Memory B cell (primary cell): Measurements from ENCODE around the gene RPL13A.
"Not testable (repeated sequence)": the region's sequence is repeated elsewhere in the genome, so short reads cannot be mapped to it uniquely, and the experiment has no call there.

ENCODE experiments used
- ATAC-seq: fragments of 150-1000 bp; cut with Tn5 transposase; 2 replicates; pipeline ENCODE4 v1.10.0; 2021; ENCODE audit warnings: low read depth, mild to moderate bottlenecking, moderate library complexity
- DNase-seq, 2 donors: peaks; one replicate each; pipeline ENCODE4 v3.0.0; 2022; ENCODE audit warnings: low spot score in 2 of 2
- H3K27ac Mint-ChIP-seq: one replicate; pipeline ENCODE4 v1.8.0; 2022; ENCODE audit warnings: mild to moderate bottlenecking, moderate library complexity, mixed read lengths
- H3K27me3 Mint-ChIP-seq: one replicate; pipeline ENCODE4 v1.8.0; 2022; ENCODE audit warnings: mixed read lengths
- H3K36me3 Mint-ChIP-seq: one replicate; pipeline ENCODE4 v1.8.0; 2022; ENCODE audit warnings: mild to moderate bottlenecking, mixed read lengths
- H3K4me1 Mint-ChIP-seq: one replicate; pipeline ENCODE4 v1.8.0; 2022; ENCODE audit warnings: mixed read lengths
- H3K4me3 Mint-ChIP-seq: one replicate; pipeline ENCODE4 v1.8.0; 2022; ENCODE audit warnings: mild to moderate bottlenecking, moderate library complexity, mixed read lengths
- H3K9me3 Mint-ChIP-seq: one replicate; pipeline ENCODE4 v1.8.0; 2022; ENCODE audit warnings: mixed read lengths

Gene RPL13A

DNA sequence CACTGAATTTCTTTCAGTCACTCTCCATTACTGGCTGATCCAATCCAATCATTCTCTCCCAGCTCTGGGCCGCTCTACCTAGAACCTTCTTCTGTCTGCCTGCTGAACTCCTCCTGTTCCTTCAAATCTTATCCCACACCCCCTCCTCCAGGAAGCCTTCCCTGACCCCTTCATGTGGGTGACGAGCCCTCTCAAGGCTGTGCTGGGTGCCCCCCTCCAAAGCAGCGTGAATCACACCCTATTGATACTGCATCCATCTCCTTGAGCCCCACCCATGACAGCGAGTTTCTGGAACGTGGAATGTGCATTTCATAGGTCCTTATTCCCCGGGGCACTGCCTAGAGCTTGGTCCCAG lies 39.0 kb upstream of the RPL13A start:
- Mint-ChIP-seq H3K27ac (no peak overlapping the region), H3K9me3 (peaks cover 1% of the 10 kb centered on the region), H3K4me1 (peaks cover 32% of the 10 kb centered on the region), H3K36me3 (peaks cover 15% of the 10 kb centered on the region), H3K27me3 (no peaks in the 10 kb centered on the region), H3K4me3 (peak overlapping the region; percentile 6)
- ATAC-seq (no peak), DNase-seq (no peak)

DNA sequence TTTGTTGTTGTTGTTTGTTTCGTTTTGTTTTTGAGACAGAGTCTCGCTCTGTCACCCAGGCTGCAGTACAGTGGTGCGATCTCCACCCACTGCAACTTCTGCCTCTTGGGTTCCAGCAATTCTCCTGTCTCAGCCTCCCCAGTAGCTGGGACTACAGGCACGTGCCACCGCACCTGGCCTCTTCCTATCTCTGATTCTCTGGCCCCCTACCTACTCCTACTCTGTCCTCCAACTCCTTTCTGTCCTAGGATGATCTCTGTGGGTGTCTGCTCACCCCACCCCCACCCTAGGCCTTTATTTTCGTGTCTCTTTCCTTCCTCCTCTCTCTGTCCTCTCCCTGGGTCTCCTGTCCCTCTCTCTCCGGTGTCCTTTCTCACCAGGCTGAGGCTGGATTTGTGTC lies 37.0 kb upstream of the RPL13A start:
- Mint-ChIP-seq H3K4me3 (peak overlapping the region; percentile 95), H3K27me3 (no peaks in the 10 kb centered on the region), H3K27ac (peak overlapping the region; percentile 98), H3K36me3 (peaks cover 15% of the 10 kb centered on the region), H3K4me1 (peaks cover 29% of the 10 kb centered on the region), H3K9me3 (peaks cover 1% of the 10 kb centered on the region)
- DNase-seq = no peak
- ATAC-seq = no peak

DNA sequence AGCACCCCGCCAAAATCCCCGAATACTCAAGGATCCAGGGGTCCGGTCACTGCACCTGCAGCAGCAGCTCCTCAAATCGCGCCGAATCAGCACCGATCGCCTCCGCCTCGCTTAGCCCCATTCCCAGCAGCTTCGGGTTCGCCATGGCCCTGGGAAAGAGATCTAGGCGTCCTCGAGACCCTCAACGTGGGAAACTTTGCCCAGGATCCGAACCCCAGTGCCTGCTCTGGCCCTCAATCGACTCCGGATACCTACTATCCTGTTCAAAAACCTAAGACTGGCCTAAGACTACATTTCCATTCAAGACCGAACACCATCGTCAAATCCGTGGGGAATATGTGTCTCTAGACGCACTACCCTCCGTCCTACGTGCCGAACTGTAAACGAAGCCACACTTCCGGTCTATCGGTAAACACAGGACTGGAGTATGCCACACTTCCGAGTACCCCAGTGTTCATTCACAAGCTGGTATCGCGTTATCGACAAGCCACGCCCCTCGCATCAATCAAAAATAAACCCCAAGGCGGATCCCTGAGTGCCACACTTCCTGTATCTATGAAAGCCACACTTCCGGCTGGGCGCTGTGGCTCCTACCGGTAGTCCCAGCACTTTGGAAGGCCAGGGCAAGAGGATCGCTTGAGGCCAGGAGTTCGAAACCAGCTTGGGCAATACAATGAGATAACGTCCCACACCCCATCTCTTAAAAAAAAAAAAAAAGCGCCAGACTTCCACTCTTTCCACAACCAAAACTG lies 35.8 kb upstream of the RPL13A start, which contains the start of gene PIH1D1:
PIH1D1 (minus strand) TSS at position 385 of the 752 bp plus-strand sequence; CDS start at position 145, 240 bp downstream.
- peak within 1 kb of the TSS; percentile 98 for H3K4me3 Mint-ChIP-seq
- H3K4me1 Mint-ChIP-seq = peaks cover 29% of the 10 kb centered on the region
- H3K36me3 Mint-ChIP-seq = peaks cover 20% of the 10 kb centered on the region

DNA sequence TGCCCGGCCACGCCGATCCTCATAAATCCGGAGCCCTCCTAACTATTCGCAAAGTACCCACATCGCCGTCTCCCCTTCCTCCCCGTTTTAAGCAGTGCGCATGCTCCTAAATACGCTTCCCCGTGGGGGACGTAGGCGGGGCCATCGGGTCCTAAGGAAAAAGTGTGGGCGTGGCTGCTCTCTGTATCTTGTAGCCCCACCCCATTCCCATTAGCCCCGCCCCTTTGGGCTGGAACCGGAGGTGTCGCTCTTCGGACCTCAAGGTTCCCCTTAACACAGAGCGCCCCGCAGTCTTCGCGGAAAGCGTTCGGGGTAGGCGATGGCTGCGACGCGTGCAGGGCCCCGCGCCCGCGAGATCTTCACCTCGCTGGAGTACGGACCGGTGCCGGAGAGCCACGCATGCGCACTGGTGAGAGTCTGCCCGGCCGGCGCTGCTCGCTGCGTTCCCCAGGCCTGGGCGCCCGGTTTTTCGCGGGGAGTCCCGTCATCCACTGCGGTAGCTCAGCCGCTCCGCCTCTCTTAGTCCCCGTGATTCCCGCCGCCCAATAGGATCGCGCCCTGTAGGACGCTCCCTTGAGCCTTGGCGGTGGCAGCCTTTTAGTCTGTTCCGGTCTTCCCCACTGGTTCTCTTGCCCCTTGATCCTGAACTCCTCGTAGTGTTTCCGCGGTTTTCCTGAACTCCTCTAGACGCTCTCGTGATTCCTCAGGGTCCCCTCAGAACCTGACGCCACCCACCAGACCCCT lies 34.2 kb upstream of the RPL13A start, which contains the start of gene ALDH16A1:
ALDH16A1 (plus strand) TSS at position 213 of the 744 bp plus-strand sequence; CDS start at position 320, 107 bp downstream.
- Mint-ChIP-seq H3K27me3 (no peaks in the 10 kb centered on the region), H3K4me1 (peaks cover 31% of the 10 kb centered on the region), H3K27ac (peak within 1 kb of the TSS; percentile 99), H3K4me3 (peak within 1 kb of the TSS; percentile 98), H3K36me3 (peaks cover 22% of the 10 kb centered on the region), H3K9me3 (peaks cover 1% of the 10 kb centered on the region)
- ATAC-seq = peak; percentile 78
- DNase-seq = peak; percentile 95 to 98

More for the DNA sequence above, 35.8 kb upstream of the RPL13A start, which contains the start of gene PIH1D1:
- Mint-ChIP-seq H3K27ac (peak within 1 kb of the TSS; percentile 99), H3K9me3 (peaks cover 1% of the 10 kb centered on the region), H3K27me3 (no peaks in the 10 kb centered on the region)
- peak; percentile 78 to 91 for DNase-seq
- peak; percentile 66 for ATAC-seq

DNA sequence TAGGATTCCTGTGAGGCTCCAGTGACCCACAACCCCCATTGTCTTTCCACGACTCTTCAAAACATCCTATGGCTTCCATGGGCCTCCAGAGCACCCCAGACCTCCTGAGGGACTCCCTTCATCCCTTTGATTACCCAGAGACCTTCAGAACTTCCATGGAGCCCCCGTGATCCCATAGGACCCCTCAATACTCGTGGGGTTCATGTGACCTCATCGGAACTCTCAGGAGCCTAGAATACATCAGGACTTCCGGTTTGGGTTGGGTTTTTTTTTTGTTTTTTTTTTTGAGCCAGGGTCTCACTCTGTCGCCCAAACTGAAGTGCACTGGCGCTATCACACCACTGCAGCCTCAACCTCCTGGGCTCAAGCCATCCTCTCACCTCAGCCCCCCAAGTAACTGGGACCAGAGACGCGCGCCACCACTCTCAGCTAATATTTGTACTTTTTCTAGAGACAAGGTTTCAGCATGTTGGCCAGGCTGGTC lies 33.6 kb upstream of the RPL13A start:
- Mint-ChIP-seq H3K9me3 (peaks cover 1% of the 10 kb centered on the region), H3K4me1 (peaks cover 25% of the 10 kb centered on the region), H3K4me3 (peak overlapping the region; percentile 98), H3K27ac (peak overlapping the region; percentile 99), H3K36me3 (peaks cover 17% of the 10 kb centered on the region), H3K27me3 (no peaks in the 10 kb centered on the region)
- DNase-seq = no peak
- peak; percentile 4 for ATAC-seq

DNA sequence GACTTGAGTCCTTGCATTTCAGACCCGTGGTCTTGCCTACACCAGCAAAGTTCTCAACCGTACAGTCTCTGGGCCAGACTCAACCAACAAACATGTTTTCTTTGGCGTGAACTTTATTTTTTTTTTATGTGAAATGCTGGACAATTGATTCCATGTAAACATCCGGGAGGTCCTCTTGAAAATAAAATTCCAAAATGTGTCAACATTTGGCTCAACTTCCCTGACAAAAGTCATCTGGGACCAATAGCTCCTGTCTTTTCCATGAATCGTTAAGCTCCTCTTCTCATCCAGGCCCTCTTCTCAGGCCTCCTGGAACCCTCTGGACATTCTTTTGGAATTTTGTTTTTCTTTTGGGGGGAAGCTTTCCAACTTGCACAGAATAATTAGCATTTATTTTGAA lies 31.6 kb upstream of the RPL13A start:
- H3K9me3 Mint-ChIP-seq = peaks cover 1% of the 10 kb centered on the region
- H3K4me1 Mint-ChIP-seq = peaks cover 14% of the 10 kb centered on the region
- H3K27ac Mint-ChIP-seq = no peak overlapping the region
- H3K4me3 Mint-ChIP-seq = no peak overlapping the region
- H3K27me3 Mint-ChIP-seq = no peaks in the 10 kb centered on the region
- DNase-seq = no peak
- no peak for ATAC-seq
- H3K36me3 Mint-ChIP-seq = peaks cover 12% of the 10 kb centered on the region

DNA sequence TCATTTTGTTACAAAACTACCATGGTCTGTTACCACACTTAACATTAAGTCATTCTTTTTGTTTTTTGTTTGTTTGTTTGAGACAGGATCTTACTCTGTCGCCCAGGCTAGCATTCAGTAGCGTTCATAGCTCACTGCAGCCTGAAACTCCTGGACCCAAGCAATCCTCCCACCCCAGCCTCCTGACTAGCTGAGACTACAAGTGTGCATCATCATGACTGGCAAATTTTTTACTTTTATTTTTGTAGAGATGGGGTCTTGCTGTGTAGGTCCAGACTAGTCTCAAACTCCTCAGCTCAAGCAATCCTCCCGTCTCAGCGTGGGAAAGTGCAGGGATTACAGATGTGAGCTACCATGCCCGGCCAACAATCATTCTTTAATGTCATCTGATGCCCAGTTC lies 31.1 kb upstream of the RPL13A start:
- Mint-ChIP-seq H3K27ac (no peak overlapping the region), H3K36me3 (peaks cover 12% of the 10 kb centered on the region), H3K27me3 (no peaks in the 10 kb centered on the region), H3K4me1 (peaks cover 14% of the 10 kb centered on the region), H3K9me3 (peaks cover 1% of the 10 kb centered on the region), H3K4me3 (no peak overlapping the region)
- no peak for DNase-seq
- ATAC-seq = no peak

DNA sequence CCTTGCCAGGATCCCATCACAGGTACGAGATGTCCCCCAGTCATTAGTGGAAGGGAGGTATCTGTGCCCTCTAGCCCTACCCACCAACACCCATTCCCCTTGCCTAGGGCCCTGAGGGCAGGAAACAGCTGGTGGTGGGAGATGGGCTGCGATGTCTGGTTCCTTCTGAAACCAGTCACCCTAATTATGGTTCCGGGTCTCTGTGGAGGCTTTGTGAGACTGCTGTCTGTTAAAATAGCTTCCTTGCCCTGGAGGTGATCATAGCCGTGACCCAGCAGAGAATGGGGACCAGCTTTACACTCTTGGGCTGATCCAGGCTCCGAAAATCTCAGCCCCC lies 28.9 kb upstream of the RPL13A start:
- H3K4me3 Mint-ChIP-seq = no peak overlapping the region
- H3K27me3 Mint-ChIP-seq = no peaks in the 10 kb centered on the region
- peaks cover 7% of the 10 kb centered on the region for H3K4me1 Mint-ChIP-seq
- ATAC-seq (no peak), DNase-seq (no peak)
- no peak overlapping the region for H3K27ac Mint-ChIP-seq
- no peaks in the 10 kb centered on the region for H3K9me3 Mint-ChIP-seq
- H3K36me3 Mint-ChIP-seq = peaks cover 12% of the 10 kb centered on the region

DNA sequence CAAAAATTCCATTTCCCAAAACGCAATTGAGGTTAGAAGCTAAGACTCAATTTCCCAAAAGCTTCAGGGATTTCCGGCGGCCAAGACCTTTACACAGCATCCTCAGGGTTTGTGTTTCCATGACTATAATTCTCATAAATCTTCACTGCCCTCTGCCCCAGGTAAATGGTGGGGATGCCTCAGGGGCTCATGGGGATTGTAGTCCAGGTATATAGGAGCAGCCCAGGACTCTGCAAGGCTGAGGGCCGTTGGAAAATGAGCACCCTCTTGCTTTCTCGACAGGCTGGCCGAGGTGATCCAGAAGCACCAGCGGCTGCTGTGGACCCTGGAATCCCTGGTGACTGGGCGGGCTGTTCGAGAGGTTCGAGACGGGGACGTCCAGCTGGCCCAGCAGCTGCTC lies 28.0 kb upstream of the RPL13A start:
- H3K4me3 Mint-ChIP-seq = no peak overlapping the region

DNA sequence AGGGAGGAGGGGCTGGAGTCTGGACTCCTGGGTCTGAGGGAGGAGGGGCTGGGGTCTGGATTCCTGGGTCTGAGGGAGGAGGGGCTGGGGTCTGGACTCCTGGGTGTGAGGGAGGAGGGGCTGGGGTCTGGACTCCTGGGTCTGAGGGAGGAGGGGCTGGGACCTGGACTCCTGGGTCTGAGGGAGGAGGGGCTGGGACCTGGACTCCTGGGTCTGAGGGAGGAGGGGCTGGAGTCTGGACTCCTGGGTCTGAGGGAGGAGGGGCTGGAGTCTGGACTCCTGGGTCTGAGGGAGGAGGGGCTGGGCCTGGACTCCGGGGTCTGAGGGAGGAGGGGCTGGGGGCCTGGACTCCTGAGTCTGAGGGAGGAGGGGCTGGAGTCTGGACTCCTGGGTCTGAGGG lies 26.3 kb upstream of the RPL13A start:
- not testable (repeated sequence) for H3K27ac Mint-ChIP-seq, H3K9me3 Mint-ChIP-seq, ATAC-seq, H3K4me1 Mint-ChIP-seq, H3K27me3 Mint-ChIP-seq, H3K4me3 Mint-ChIP-seq, DNase-seq
- H3K36me3 Mint-ChIP-seq = peaks cover 21% of the 10 kb centered on the region

More for the DNA sequence above, 28.0 kb upstream of the RPL13A start:
- peaks cover 3% of the 10 kb centered on the region for H3K4me1 Mint-ChIP-seq
- no peaks in the 10 kb centered on the region for H3K9me3 Mint-ChIP-seq
- peaks cover 15% of the 10 kb centered on the region for H3K36me3 Mint-ChIP-seq
- no peak for DNase-seq
- no peak for ATAC-seq
- H3K27me3 Mint-ChIP-seq = no peaks in the 10 kb centered on the region
- H3K27ac Mint-ChIP-seq = no peak overlapping the region

DNA sequence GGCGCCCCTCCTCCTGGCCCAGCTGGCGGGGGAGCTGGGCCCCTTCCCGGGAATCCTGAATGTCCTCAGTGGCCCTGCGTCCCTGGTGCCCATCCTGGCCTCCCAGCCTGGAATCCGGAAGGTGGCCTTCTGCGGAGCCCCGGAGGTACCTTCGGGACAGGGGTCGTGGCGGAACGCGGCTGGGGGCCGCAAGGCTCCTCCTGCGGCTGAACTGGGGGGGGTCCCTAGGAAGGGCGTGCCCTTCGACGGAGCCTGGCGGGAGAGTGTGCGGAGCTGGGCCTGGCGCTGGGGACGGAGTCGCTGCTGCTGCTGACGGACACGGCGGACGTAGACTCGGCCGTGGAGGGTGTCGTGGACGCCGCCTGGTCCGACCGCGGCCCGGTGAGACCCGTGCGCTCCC lies 25.8 kb upstream of the RPL13A start:
- DNase-seq (no peak), ATAC-seq (no peak)
- Mint-ChIP-seq H3K27me3 (no peaks in the 10 kb centered on the region), H3K4me3 (no peak overlapping the region), H3K27ac (no peak overlapping the region), H3K9me3 (no peaks in the 10 kb centered on the region), H3K4me1 (peaks cover 3% of the 10 kb centered on the region), H3K36me3 (peaks cover 20% of the 10 kb centered on the region)

DNA sequence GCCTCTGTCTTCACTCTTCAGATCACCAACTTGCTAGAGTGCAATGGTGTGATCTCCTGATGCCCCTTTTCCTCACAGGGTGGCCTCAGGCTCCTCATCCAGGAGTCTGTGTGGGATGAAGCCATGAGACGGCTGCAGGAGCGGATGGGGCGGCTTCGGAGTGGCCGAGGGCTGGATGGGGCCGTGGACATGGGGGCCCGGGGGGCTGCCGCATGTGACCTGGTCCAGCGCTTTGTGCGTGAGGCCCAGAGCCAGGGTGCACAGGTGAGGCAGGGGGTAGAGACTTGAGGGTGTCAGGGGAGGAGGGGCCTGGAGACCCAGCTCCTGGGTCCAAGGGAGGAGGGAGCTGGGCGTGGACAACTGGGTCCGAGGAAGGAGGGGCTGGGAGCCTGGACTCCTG lies 24.9 kb upstream of the RPL13A start:
- Mint-ChIP-seq H3K9me3 (no peaks in the 10 kb centered on the region), H3K27ac (no peak overlapping the region)
- no peak for DNase-seq

DNA sequence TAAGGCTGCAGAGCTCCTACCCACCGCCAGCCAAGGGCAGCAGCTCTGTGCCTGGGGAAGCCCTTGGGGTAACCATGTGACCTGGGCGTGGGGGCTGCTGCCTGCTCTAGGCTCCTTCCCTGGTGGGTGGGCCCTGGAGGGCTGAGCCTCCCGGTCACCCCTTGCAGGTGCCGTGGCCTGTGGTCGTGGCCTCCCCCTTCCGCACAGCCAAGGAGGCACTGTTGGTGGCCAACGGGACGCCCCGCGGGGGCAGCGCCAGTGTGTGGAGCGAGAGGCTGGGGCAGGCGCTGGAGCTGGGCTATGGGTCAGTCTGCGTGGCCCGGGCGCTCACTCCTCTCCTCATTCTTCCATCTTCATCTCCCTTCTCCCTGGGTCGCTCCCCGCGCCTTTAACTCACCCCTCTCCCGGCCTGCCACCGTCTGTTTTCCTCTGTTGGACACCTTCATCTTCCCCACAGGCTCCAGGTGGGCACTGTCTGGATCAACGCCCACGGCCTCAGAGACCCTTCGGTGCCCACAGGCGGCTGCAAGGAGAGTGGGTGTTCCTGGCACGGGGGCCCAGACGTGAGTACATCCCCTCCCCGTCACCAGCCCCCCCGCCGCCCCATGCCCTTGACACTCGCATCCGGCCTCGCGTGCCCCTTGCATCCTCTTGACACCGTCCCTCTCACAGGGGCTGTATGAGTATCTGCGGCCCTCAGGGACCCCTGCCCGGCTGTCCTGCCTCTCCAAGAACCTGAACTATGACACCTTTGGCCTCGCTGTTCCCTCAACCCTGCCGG lies 23.3 kb upstream of the RPL13A start:
- H3K27me3 Mint-ChIP-seq = no peaks in the 10 kb centered on the region
- H3K4me3 Mint-ChIP-seq = no peak overlapping the region
- peaks cover 4% of the 10 kb centered on the region for H3K4me1 Mint-ChIP-seq
- DNase-seq = no peak
- H3K27ac Mint-ChIP-seq = peak overlapping the region; percentile 82
- no peak for ATAC-seq
- H3K9me3 Mint-ChIP-seq = peaks cover 3% of the 10 kb centered on the region
- H3K36me3 Mint-ChIP-seq = peaks cover 20% of the 10 kb centered on the region

More for the DNA sequence above, 24.9 kb upstream of the RPL13A start:
- Mint-ChIP-seq H3K4me3 (no peak overlapping the region), H3K4me1 (no peaks in the 10 kb centered on the region), H3K36me3 (peaks cover 17% of the 10 kb centered on the region), H3K27me3 (no peaks in the 10 kb centered on the region)
- ATAC-seq = no peak

DNA sequence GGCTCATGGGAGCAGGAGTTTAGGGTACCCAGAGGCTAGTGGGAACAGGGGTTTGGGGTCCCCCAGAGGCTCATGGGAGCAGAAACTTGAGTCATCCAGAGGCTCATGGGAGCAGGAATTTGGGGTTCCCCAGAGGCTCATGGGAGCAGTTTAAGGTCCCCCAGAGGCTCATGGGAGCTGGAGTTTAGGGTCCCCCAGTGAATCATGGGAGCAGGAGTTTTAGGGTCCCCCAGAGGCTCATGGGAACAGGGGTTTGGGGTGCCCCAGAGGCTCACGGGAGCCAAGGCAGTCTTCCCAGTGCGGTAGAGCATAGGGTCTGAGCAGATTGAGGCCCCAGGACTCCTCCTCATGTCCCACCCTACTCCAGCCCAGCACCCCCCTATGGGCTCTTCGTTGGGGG lies 22.0 kb upstream of the RPL13A start:
- Mint-ChIP-seq H3K27ac (peak overlapping the region; percentile 76), H3K4me1 (peaks cover 9% of the 10 kb centered on the region), H3K36me3 (peaks cover 16% of the 10 kb centered on the region), H3K27me3 (no peaks in the 10 kb centered on the region), H3K4me3 (no peak overlapping the region), H3K9me3 (peaks cover 3% of the 10 kb centered on the region)
- DNase-seq = no peak
- ATAC-seq = no peak
